ENCODE measurements around the gene LRMDA. TPM values are rescaled to one million over a fixed set of nuclear protein-coding genes. Genes with fewer than 3 reads are reported as not detected.

Gene LRMDA
- total and polyA plus RNA-seq, 2 of the 13 experiments (the other 11 are each of a cell fraction or from before 2014, with no cell fraction given): 13.4 to 22.0 TPM

- TF ChIP-seq ZNF652 (CRISPR knock-in tag; IDR thresholded peaks at IDR 0.05; ENCODE audit: borderline replicate concordance, low read depth) (no peak), ZNF18 (CRISPR knock-in tag; IDR thresholded peaks at IDR 0.05; ENCODE audit: insufficient replicate concordance) (no peak), ZSCAN9 (CRISPR knock-in tag; IDR thresholded peaks at IDR 0.05; ENCODE audit: borderline replicate concordance) (no peak), SIN3A (IDR thresholded peaks at IDR 0.05; ENCODE audit: borderline replicate concordance, low read depth, low read length) (no peak)
Measured at GRCh38 chr10:75851580-75852345, 420.3 kb downstream of the LRMDA start (continued).

DNA sequence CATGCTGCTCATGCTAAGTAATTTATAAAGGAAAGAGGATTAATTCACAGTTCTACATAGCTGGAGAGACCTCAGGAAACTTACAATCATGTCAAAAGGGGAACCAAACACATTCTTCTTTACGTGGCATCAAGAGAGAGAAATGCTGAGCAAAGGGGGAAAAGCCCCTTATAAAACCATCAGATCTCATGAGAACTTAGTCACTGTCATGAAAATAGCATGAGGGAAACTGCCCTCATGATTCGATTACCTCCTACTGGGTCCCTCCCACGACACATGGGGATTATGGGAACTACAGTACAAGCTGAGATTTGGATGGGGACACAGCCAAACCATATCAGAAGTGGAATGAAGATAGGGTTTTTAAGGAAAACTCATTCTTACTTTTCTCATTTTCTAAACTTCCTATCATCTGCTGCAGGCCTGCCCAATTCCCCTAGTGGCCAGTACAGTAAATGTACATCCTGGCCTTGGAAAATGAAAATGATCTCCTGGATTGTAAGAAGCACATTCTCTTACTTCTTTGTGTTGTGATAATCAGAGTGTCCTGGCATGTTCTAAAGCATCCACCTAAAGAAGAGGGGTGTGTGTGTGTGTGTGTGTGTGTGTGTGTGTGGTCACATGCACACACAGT lies 421.5 kb downstream of the LRMDA start:
- Histone ChIP-seq H4K20me1 (ENCODE audit: insufficient read depth, low read length) (no peaks in the 10 kb centered on the region), H3K9me3 (ENCODE audit: low read length) (no peaks in the 10 kb centered on the region), H3K27me3 (ENCODE audit: control insufficient read depth in 1 of 2, insufficient read depth in 2 of 2, low read length in 2 of 2) (no peaks in the 10 kb centered on the region), H3K27ac (ENCODE audit: extremely low read length, insufficient read depth, low read length) (no peak overlapping the region), H3K4me1 (ENCODE audit: insufficient read depth, low read length) (peaks cover 17% of the 10 kb centered on the region), H3K4me3 (replicated peaks in 1 of 3; ENCODE audit: insufficient read depth in 1 of 3, low read depth in 2 of 3, low read length in 3 of 3) (no peak overlapping the region), H3K79me2 (ENCODE audit: insufficient read depth, low read length) (no peaks in the 10 kb centered on the region), H2AFZ (ENCODE audit: low read length) (no peak overlapping the region), H3K4me2 (ENCODE audit: low read depth, low read length) (no peak overlapping the region), H3K36me3 (replicated peaks in 1 of 2; ENCODE audit: control insufficient read depth in 1 of 2, insufficient read depth in 2 of 2, low read length in 2 of 2) (no peaks in the 10 kb centered on the region), H3K9ac (ENCODE audit: insufficient read depth, low read depth, low read length) (no peak overlapping the region)
- DNase-seq (ENCODE audit: low spot score): no peak
- intact Hi-C loops (cut with micrococcal nuclease; ENCODE audit: unreplicated experiment) (no loop called here), in situ Hi-C loops (cut with HindIII; ENCODE audit: extremely low pct_ligation_motif_present, low pct_unique_long_range_greater_than_20kb) (no loop called here)
- ATAC-seq: peak; percentile 66
- CTCF ChIA-PET (ENCODE audit: low intra/inter-chr PET ratio, low total read pairs): no interaction called here
- POLR2A ChIA-PET: interaction anchor here (1.6 kb wide), 1 partner anchor 64 kb away, joined by 4 read pairs; no protein-coding TSS in a partner anchor
- TF ChIP-seq STAG1 (CRISPR knock-in tag; IDR thresholded peaks at IDR 0.05): peak; percentile 31; the same call in 1 of the 2 replicates
- 0 out of 2 replicates have a peak, but pooled peaks have one; percentile 26 for TF ChIP-seq ZFX (CRISPR knock-in tag; IDR thresholded peaks at IDR 0.05; ENCODE audit: low read depth)
- TF ChIP-seq PAWR (CRISPR knock-in tag; IDR thresholded peaks at IDR 0.05; ENCODE audit: borderline replicate concordance): no peak
- peak; percentile 34 for FAIRE-seq
- 74% methylated on average over 3 of the region's 3 CpGs for WGBS (ENCODE audit: low lambda C conversion rate)
- BruUV-seq (replicated peaks): no TSS peak

All from HepG2 (cell line).